GM21737 (cell line): ENCODE measurements around the gene PSMB11.

Source experiments
- ATAC-seq: cut with Tn5 transposase; IDR thresholded peaks from one replicate; pipeline ENCODE4 v1.9.1; 2021; ENCODE audit warnings: mild to moderate bottlenecking, moderate library complexity; ENCODE audit not compliant: unreplicated experiment

Gene PSMB11

DNA sequence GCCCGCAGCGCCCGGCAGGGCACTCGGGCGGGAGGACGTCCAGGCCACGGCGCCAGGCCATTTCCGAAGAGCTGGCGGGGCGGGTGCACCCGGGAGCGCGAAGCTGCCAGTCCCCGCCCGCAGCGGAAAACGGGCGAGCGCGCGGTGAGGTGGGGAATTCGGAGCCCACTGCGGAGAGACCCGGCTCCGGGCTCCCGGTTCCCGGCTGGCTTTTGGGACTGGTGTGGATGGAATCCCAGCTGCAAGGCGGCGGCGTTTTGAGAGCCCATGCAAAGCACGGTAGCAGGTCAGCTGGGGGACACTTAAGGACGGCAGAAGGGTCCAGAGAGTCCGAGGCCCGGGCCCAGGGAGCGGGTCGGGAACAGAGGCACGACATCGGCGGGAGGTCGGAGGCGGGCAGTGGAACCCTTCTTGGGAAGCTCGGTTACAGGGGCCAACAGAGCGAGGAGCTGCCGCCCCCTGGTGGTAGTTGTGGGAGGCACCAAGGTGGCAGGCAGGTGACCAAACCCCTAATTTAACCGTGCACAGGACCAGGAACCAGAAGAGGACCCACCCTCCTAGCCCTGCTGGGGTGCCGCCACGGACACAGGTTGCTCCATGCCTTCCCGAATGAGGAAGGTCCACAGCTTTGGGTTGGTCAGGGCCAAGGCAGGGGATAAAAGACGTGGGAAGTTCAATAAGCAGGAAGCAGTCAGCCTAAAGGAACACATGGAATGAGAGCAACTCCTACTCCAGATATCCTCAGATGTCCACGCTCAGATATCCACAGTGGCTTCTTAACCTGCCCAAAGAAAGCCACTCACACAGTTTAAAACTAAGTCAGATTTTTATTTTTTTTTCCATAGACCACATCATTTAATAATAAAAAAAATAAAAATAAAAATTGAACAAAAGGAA lies 16.0 kb downstream of the PSMB11 start:
- ATAC-seq, result peak; percentile 53

DNA sequence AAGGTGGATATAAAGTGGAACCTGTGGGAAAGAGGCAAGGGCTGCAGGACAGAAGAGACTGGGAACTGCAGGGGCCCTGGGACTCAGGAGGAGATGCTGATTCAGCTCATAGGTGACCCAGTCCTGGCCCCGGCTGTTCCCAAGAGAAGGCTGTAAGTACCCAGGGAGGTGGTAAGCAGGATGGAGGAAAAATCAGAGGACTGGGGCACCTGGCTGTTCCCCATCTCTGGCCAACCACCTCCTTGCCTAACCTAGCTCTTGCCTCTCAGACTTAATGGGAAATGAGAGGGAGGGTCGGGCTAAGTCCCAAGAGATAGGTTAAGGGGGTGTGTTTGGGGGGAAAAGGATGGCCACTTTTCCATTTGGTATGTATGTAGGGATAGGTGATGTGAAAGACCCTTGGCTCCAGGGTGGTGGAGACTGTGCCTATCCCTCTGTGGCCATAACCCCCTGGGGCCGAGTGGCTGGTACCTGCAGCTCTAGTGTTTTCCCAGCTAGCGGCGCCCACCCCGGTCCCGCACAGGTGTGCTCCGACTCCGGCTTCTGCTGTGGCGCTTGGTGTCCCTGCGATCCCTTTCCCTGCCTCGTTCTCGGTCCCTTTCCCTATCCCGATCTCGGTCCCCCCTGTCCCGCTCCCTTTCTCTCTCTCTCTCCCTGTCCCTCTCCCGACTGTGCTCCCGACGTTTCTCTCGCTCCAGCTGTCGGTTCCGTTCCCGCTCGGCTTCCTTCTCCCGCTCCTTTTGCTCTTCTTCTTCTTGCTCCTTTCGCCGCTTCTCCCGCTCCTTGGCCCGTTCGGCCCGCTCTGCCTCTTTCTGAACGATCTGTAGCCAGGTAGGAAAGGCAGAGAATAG lies 16.9 kb downstream of the PSMB11 start:
- no peak for ATAC-seq

DNA sequence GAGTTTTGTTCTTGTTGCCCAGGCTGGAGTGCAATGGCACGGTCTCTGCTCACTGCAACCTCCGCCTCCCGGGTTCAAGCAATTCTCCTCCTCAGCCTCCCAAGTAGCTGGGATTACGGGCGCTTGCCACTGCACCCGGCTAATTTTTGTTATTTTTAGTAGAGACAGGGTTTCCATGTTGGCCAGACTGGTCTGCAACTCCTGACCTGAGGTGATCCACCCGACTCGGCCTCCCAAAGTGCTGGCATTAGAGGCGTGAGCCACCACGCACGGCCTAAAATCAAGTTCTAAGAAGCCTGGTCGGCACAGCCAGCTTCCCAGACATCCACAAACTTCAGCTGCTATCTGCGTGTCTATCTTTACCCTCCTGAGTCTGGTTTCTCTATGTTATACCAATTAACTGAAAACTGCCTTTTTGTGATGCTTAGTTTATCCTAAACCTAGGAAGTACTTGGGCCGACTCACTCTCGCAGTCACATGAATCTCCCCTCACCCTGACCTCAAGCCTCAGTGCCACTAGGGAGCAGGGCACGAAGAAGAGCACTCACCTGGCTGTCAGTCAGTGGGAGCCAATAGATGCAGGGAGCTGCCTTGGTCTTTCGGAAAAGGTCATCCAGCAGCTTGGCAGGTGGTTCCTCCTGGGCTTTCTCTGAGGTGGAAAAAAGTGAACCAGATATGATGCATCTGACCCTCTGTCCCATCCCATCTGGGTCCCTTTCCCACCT lies 18.7 kb downstream of the PSMB11 start:
- ATAC-seq, result no peak

DNA sequence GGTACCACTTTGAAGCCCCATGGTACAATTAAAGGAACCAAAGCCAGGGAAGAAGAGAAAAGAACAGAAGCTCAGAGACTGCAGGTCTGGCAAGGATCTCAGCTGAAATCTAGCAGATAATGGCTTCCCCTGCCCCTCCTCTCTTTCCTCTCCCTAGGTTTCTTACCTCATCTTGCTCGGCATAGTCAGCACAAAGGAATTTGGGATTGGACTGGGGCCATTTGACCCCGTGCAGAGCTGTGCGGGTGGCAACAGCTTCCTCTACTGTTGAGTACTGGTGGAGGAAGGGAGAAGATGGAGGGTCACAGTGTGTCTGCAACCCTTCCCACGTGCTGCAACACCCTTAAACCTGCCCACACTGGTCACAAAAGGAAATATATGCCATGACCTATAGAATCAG lies 20.0 kb downstream of the PSMB11 start:
- no peak for ATAC-seq

DNA sequence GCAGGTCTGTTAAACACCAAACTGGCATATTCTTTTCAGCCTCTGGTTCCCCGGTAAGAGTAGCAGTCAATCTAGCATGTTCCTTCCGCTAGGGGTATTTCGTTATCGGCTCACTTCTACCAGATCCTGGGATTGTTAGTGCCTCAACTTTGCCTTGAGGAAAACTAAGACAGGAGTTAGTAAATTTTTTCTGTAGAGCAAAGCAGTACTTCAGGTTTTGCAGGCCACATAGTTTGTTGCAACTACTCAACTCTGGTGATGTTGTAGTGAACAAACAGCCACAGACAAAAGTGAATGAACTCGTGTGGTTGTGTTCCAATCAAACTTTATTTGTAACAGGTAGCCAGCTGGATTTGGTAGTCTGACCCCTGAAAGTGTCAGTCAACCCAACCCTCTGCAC lies 21.6 kb downstream of the PSMB11 start:
- no peak for ATAC-seq

DNA sequence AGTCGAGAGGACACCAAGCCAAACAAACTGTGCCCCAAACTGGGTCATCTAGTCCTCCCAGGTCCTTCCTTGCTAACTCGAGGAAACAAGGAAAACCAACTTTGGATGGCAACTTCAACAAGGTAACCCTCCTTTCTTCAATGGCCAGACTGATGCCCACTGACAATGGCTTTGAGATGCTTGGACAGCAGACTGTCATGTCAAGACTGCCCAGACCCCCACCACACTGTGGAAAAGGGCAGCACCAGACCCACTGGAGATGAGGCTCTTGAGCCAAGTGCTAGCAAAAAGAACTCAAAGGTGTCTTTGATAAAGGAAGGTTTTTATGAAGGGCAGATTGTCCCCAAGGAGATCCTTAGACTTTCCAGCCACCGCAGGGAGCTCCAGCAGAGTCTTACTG lies 24.4 kb downstream of the PSMB11 start:
- ATAC-seq, result no peak

DNA sequence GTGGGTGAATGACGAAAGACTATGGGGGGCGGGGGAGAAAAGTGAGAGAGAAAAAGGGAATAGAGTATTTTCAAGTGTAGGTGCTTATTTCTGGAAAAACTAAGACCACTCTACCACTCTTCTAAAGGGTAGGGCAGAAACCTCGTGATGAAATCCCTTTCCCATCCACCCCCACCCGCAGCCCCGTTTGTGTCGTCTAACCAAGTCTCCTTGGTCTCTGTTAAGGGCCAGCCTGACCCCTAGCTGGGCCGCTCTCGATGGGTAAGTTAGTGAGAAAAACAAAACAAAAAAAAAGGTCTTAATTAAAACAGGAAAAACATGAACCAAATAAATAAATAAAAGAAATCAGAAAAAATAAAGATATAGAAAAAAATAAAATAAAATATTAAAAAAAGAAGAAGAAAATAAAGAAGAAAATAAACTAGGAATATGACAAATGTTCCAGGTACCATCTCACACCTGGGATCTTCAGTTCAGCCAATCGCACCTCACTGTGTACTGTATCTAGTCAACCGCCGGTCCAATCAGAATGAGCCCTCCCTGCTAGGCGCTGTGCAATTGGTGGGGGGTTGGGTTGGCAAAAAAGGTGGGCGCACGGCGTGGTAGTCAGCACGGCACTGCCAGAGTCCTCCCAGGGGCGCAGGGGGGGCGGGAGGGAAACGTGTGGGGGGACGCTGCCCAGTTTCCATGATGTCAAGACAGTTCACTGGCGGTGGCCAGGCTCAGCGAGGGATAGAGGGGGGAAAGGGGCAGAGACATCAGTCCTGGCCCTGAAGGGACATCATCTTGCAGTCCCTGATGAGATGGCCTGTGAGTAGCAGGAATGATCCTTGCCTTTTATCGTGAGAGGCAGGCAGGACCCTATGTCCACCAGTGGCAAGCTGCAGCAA lies 25.1 kb downstream of the PSMB11 start:
- no peak for ATAC-seq

DNA sequence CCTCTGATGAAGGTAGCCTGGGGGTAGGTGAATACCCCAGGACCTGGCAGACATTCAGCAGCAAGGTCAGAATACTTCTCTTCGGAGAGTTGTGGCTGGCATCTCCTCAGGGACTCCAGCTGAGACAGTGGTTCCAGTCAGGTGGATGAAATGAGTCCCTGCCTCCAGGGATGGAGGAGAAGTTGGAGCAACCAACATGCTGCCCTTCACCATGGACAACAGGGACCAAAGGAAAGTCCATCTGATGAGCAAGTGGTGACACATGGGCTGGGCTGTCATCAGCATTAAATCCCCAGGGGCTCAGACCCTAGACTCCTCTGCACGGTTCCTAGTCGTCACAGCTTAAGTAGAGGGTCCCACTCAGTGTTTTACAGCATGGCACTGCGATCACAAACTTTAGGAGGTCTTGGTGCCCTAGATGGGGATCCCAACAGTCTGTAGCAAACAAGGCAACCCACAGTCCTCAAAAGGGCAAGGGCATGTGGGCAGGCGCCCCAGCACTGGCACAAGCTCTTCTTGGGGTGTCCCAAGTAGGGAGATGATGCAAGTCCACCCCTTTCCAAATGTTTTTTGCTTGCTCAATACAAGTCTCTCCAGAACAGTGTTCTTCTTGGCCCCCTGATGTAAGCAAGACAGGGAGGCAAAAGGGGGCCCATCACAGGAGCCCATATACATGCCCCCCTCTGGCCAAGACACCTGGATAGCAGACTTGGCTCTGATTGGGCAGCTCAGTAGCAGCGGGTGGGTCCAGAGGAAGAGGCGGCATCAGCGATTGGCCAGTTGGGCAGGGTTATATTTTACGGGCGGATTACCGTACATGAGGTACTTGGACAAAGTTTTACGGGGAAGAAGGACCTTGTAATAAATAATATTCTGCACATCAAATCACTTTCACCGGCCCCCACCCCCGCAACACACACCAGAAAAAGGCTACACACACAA lies 26.1 kb downstream of the PSMB11 start:
- ATAC-seq, result no peak

DNA sequence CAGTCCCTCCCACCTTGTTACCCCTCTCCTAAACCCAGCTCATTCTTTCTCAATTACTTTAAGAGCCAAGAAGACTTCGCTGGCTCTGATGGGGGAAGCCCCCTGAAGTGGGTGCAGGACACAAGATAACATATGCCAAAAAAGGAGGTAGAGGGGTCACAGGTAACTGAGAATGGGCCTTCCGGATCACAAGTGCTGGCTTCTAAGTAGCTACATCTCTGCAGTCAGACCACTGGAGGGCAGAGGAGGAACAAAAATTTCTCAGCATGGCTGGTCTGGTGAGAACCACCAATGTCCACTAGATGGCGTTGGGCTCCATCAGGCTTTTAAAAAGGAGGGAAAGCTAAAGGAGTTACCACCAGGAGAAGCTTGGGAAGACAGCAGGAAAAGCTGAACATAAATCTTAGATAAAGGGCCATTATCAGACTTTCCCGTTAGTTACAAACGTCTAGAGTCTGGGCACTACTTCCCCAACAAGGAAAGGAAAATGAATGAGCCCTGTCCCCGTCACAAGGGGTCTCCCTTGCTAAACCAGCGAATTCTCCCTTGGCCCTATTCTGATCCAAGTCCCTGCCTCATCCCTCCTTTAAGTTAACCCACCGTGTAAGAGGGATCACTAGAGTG lies 26.9 kb downstream of the PSMB11 start:
- peak; percentile 58 for ATAC-seq

DNA sequence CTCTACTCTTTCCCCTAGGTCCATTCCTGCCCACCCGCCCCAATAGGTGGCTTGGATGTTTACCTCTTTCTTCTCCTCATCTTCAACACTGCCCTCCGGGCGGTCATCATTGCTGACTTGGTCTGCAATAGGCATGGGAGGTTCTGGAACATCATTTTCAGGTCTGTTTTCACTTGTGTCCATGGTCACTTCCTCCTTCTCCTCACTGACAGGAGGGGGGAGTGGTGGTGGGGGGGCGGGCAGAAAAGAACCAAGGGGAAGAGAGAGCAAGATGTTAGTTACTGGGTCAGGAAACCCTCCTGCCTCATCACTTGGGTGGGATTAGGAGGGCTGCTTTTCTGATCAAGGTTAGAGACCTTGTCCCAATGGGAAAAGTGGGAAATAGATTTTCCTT lies 27.4 kb downstream of the PSMB11 start:
- ATAC-seq, result no peak

DNA sequence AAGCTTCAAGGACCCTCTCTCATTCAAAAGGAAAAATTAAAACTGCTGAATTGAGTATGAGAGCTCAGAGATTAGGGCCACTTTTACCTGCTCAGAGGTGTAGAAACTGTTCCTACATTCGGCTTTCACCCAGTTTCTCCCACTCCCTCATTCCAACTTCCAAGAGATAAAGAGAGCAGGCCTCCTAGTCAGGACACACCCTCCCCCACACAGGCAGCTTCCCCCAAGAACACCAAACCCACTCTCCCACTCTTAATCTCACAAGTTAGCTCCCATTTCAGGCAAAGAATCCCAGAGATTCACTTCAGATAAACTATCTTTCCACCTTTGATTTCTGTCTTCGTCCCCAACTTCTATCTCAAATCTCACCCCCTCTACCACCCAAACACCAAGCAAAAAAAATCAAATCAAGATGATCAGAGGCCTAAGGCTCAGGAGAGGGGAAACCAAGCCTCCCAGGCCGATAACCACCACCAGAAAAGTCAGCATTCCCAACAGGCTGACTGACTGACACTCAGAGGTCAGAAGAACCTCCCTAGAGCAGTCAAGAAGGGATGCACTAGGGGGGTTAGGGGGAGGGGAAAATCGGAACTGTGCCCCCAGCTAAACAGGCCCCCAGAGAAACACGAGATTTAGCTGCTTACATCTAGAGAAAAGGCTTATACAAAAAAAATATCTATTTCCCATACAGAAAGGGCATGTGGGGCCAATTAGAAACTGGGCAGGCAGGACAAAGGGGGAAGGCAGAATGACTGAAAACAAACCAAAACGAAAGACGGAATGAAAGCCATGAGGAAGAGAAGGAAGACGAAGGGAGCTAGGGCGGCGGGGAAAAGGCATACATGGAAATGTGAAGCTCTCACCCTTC lies 28.5 kb downstream of the PSMB11 start:
- no peak for ATAC-seq

DNA sequence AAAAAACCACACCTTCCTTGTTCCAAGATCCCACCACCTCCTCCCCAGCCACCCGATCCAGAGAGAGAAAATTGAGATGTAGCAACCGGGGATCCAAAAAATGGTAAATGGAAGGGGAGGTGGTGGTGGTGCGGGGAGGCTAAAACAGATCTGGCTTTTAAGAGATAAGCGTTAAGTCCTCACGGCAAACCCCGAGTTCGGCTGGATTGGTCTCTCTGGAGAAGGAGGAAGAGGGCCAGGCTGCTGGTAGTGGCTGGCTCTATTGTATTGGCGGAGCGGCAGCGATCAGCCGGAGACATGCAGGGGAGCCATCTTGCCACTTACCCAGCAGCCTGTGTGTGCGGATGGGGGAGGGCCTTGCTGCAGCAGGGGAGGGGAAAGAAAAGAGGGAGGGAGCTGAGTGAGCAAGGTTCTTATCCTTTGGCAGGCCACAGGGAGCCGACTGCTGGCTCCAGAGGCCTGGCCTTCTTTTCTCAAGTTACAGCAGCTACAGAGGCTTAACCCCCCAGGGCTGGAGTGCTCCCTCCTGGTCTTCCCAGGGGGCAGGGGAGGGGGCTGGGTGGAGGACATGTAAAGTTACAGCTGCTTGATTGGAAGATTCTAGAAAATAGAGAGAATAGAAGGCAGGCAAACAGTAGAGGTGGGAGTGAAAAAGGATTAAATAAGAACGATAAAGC lies 29.4 kb downstream of the PSMB11 start:
- peak; percentile 94 for ATAC-seq

DNA sequence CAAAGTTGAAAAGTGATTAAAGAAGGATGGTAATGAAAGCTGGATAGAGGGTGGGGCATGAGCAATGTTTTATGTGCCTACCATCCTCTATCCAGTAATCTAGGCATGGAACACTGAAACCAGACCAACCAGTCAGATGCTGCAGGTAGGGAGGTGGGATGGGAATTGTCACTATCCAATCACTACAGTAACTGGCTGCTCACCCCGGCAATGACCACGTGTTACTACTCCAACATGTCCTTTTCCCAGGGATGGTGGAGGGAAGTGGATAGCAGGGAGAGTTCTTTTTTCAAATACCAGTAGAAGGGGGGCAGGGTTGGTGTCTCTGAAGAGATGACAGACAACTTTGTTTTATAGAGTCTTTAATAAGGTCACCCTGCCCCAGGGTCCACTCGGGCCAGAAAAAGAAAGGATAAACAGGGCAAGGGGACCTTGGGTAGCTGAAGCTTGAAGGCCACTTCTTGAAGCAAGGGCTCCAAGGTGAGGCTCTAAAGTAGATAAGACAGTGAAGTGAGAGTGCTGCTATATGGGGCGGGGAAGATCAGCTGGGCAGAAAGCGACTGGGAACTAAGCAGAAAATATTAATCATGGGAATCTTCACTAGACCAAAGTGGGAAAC lies 30.0 kb downstream of the PSMB11 start:
- ATAC-seq, result no peak

DNA sequence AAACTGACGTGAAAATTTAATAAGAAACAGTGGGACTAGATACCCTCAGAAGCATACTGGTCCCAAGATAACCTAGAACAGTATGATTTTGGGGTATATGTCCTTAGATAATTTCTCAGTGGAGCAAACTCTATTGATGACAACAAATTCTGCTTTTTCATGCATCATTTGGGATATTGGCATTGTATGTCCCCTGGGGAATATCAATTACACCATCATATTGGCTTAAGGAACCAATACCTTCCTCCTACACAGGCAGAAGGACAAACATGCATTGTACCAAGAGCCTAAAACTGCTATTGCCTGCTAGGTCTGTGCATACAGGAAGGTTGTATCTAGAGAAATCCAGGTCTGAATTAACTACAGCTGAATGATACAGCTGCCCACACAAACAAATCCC lies 32.9 kb downstream of the PSMB11 start:
- ATAC-seq, result no peak

DNA sequence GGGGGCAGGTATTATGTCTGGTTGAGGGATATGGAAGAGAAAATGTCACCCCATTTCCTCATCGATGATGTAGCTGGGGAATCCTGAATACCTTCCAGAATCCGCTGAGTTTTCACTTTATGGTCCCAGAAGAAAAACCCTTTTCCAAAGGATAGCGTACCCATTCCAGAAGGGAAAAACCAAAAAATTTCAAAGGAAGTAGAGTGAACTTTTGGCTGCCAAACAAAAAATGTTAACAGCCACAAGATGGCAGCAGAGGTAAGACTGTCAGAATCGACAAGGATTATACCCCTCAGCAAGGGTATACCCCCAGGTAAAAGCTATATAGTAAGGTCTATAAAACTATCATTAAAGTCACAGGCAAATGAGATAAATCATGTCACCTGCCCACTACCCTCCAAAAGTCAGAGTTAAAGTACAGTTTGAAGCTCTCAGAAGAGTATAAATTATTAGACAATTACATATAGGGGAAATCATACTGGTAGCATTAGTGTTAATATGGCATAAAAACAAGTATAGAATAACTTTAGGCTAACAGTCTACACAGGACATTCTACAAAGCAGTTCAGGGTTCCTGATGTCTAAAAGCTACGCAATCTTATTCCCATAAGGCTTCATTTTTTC lies 34.9 kb downstream of the PSMB11 start:
- ATAC-seq, result no peak

DNA sequence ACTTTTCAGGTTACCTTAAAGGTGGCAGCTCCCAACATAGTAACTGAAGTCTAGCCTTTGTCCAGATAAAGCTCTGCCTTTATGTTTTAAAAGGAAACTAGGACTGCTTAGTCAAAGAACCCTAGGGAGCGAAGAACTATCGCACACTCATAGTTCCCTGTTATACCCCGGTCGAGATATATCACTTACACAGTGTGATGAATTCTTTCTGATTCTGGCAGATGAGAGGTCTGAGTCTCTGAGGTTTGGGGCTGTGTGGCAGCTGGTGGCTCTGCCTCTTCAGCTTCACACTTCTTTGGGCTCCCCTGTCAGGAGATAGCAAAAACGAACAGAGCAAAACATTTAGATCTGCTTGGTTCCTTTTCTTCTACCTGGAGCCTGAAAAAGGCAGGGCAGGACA lies 36.0 kb downstream of the PSMB11 start:
- ATAC-seq, result no peak
